ENCODE measurements around the gene VILL.
"Not testable (repeated sequence)": the region's sequence is repeated elsewhere in the genome, so short reads cannot be mapped to it uniquely, and the experiment has no call there.

VILL gene

DNA sequence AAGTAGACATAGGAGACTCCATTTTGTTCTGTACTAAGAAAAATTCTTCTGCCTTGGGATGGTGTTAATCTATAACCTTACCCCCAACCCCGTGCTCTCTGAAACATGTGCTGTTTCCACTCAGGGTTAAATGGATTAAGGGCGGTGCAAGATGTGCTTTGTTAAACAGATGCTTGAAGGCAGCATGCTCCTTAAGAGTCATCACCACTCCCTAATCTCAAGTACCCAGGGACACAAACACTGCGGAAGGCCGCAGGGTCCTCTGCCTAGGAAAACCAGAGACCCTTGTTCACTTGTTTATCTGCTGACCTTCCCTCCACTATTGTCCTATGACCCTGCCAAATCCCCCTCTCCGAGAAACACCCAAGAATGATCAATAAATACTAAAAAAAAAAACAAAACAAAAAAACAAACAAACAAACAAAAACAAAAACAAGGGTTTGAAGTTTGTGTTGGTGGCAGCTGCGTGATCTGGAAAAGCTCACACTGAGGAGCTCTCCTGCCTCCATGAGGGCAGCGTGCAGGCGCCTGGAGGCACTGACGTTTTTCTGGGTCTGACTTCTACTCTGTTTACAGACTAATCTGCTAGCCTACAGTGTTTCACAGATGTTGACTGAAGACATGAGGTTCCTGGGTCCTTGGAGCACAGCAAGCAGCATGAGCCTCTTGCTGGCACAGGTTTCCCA lies 63.4 kb downstream of the VILL start:
- not testable (repeated sequence) for H3K36me3 Mint-ChIP-seq (ENCODE audit: low read depth); H3K9me3 Mint-ChIP-seq; H3K27ac Mint-ChIP-seq; H3K27me3 Mint-ChIP-seq (ENCODE audit: low read depth); H3K4me3 Mint-ChIP-seq
- peaks cover 11% of the 10 kb centered on the region for H3K4me1 Mint-ChIP-seq (ENCODE audit: low read depth)

GRCh38 chr3:38054499-38055001 lies 64.0 kb downstream of the VILL start:
- Mint-ChIP-seq H3K4me3 (no peak overlapping the region), H3K27me3 (ENCODE audit: low read depth) (no peaks in the 10 kb centered on the region), H3K36me3 (ENCODE audit: low read depth) (no peaks in the 10 kb centered on the region), H3K27ac (peak overlapping the region; percentile 39), H3K4me1 (ENCODE audit: low read depth) (peaks cover 9% of the 10 kb centered on the region), H3K9me3 (no peaks in the 10 kb centered on the region)

Measured in T-helper 1 cell treated with Interleukin-12 subunit alpha and Interleukin-12 subunit beta and Interleukin-4 antibody, amounts not matched to agents 30 μg/mL and 1 μg/mL, for 36 hours (primary cell).